Activated CD8-positive, alpha-beta memory T cell treated with anti-CD3 and anti-CD28 coated beads for 48 hours (primary cell): ENCODE data around the gene DCDC2.
"Not testable (repeated sequence)": the region's sequence is repeated elsewhere in the genome, so short reads cannot be mapped to it uniquely, and the experiment has no call there.

Experiments used
- DNase-seq, 3 experiments: peaks; one replicate each; pipeline ENCODE4 v3.0.0-alpha.2; 2020; ENCODE audit warnings: low read depth in 2 of 3, low spot score in 2 of 3

DCDC2 gene

DNA sequence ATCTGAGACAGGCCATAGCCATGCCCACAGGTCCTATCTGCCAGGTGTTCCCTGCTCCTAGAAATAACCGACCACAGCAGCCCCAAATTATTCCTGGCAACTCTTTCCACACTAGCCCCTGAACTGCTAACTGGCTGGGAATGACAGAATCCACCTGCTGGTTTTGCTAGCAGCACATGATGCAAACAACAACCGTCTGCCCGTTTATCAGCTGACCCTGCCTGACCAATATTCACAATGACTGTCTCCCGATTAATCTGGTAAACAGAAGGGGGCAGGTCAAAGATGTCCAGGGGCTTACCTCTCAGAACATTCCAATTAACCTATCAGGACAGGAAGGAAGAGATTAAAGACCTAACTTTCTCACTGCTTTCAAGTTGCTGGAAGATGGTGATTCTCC lies 130.3 kb downstream of the DCDC2 start:
- no peak for DNase-seq

GRCh38 chr6:24226541-24226940 lies 131.3 kb downstream of the DCDC2 start:
- DNase-seq, result no peak

- DNase-seq, result no peak
Observed at GRCh38 chr6:24225838-24226237, 132.0 kb downstream of the DCDC2 start.

- DNase-seq, result no peak
Observed at GRCh38 chr6:24223115-24223919, 134.5 kb downstream of the DCDC2 start.

- DNase-seq, result no peak
Observed at GRCh38 chr6:24219670-24220069, 138.2 kb downstream of the DCDC2 start.

DNA sequence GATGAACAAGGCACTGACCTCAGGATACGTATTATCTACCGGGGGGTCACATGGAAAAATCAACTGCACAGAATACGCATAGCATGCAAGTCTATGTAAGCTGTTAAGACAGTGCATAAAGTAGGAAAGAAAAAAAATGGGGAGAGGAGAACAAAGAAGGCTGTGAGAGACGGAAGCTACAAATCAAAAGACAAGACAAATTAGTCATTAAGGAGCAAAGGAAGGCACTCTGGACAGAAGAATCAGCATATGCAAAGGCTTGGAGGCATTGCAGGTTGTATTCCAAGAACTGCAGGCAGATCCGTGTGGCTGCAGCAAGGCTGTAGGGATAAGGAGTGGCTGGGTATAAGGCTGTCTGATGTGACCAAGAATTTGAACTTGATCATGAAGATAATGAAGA lies 142.9 kb downstream of the DCDC2 start:
- no peak for DNase-seq

GRCh38 chr6:24207413-24207812 lies 150.4 kb downstream of the DCDC2 start:
- no peak for DNase-seq

DNA sequence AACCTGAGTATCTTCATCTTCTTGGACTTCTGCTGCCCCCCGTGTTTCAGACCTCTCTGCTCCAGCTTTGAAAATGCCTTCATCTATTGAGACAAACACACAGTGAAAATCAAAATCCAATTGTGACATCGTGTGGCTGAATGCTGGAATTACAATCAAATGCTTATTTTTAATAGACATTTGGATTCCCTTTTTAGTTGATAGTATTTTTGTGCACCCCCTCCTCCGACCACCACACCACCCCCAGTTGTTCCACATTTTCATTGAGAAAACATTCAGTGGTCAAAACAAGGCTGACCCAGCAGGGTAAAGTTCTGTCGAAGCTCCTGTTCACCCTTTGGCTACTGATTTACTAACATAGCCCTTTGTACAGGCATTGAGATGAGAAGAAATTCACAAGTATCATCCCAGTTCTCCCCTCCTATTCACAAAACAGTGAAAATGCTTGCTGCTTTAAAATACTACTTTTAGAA lies 152.8 kb downstream of the DCDC2 start:
- no peak for DNase-seq

- not testable (repeated sequence) for DNase-seq
Observed at GRCh38 chr6:24204113-24204512, 153.7 kb downstream of the DCDC2 start.

- DNase-seq, result no peak
Observed at GRCh38 chr6:24197892-24198291, 160.0 kb downstream of the DCDC2 start.

GRCh38 chr6:24195836-24196597 lies 161.8 kb downstream of the DCDC2 start:
- no peak for DNase-seq

DNA sequence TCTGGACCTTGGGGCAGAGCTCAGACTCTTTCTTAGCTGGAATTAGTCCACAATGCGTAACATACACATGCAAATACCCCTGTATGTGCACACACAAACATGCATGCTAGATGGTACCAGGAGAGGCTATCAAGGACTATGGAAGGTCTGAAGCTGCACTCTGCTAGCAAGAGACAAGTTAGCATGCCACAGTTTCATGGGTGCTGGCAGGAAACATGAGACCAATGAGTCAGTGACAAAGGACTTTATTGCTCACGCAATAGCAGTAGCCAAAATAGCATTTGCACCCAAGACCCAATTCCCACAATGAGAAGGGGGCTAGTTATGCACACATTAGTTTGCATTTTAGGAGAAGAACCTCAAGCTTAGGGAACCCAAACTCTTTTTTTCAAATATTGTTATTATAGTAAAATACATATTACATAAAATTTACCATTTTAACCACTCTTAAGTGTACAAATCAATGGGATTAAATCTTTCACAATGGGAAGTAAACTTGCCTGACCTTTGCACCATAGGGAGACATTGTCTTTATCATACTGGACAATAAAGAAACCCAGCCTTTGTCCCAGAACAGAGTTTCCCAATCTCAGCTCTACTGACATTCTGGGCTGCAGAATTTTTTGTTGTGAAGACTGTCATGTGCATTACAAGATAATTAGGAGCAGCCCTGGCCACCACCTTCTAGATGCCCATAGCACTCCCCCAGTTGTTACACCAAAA lies 162.7 kb downstream of the DCDC2 start:
- DNase-seq, result no peak

GRCh38 chr6:24193364-24193763 lies 164.5 kb downstream of the DCDC2 start:
- no peak for DNase-seq

DNA sequence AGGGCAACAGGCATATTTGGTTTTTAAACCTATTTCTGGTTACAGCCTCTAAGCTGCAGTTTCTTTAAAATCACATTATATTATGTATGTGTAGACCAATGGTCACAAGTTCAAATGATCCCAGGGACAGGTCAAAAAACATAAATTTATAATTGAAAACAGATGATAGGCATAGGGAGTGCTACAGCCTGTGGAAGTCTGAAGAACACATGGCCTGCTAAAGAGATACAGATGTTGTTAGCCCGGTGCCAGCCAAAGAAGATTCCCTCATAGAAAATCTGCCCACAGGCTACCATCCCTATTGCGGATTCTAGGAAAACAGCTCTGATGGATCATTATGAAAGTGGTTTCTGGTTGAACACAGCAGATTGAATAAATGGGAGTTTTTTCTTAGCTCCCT lies 166.5 kb downstream of the DCDC2 start:
- no peak for DNase-seq

GRCh38 chr6:24188578-24189080 lies 169.2 kb downstream of the DCDC2 start:
- no peak for DNase-seq

- no peak for DNase-seq
Observed at GRCh38 chr6:24187965-24188577, 169.8 kb downstream of the DCDC2 start.

GRCh38 chr6:24186349-24186748 lies 171.5 kb downstream of the DCDC2 start:
- DNase-seq, result no peak

- DNase-seq, result no peak
Observed at GRCh38 chr6:24183584-24183983, 174.3 kb downstream of the DCDC2 start.

GRCh38 chr6:24157886-24158285 lies 200.0 kb downstream of the DCDC2 start:
- no peak for DNase-seq

- DNase-seq, result no peak
Observed at GRCh38 chr6:24154121-24154520, 203.7 kb downstream of the DCDC2 start.

DNA sequence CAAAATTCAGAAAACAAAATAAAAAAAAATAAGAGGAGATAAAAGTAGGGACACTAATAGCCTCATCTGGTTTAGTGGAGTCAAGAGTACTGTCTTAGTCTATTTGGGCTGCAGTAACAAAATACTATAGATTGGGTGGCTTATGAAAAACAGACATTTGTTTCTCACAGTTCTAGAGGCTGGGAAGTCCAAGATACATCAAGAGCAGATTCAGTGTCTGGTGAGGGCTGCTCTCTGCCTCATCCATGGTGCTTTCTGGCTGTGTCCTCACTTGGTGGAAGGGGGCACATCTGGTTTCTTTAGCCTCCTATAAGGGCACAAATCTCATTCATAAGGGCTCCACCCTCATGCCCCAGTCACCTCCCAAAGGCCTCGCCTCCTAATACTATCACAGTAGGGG lies 205.8 kb downstream of the DCDC2 start:
- no peak for DNase-seq
